ENCODE data around the gene CEND1. TPM values are rescaled to one million over a fixed set of nuclear protein-coding genes. Genes with fewer than 3 reads are reported as not detected.

The CEND1 gene
- polyA plus RNA-seq, 1 donor (not counting 4 experiments of a cell fraction or from before 2014, with no cell fraction given) = not detected

GRCh38 chr11:838441-839279 lies 48.8 kb upstream of the CEND1 start:
- H3K27me3 ChIP-seq (ENCODE audit: control insufficient read depth, extremely low read depth, insufficient read depth, low read length) = no peaks in the 10 kb centered on the region
- no peak for DNase-seq (ENCODE audit: low read depth, low spot score)
- FAIRE-seq = no peak
- peak overlapping the region; percentile 15 for H3K9ac ChIP-seq (ENCODE audit: control insufficient read depth, extremely low read depth, insufficient read depth, low read length)
- dilution Hi-C loops (cut with MboI; ENCODE audit: extremely low pct_ligation_motif_present, low sequenced_read_pairs) = no loop called here
- peaks cover 21% of the 10 kb centered on the region for H4K20me1 ChIP-seq (ENCODE audit: control insufficient read depth, extremely low read depth, insufficient read depth, low read length)
- no peak overlapping the region for H3K27ac ChIP-seq (ENCODE audit: control insufficient read depth, insufficient read depth, low read length)
- peaks cover 70% of the 10 kb centered on the region for H3K79me2 ChIP-seq (ENCODE audit: control insufficient read depth, insufficient read depth, low read length)
- H3K36me3 ChIP-seq (ENCODE audit: control insufficient read depth in 2 of 2, extremely low read depth in 1 of 2, insufficient read depth in 2 of 2, low read length in 2 of 2) = peaks cover 28 to 30% of the 10 kb centered on the region in 2 experiments
- peaks cover 35% of the 10 kb centered on the region for H3K4me1 ChIP-seq (ENCODE audit: control insufficient read depth, extremely low read depth, insufficient read depth, low read length)
- no peak overlapping the region for H3K4me2 ChIP-seq (ENCODE audit: control insufficient read depth, extremely low read depth, insufficient read depth, low read depth, low read length)
- H3K9me1 ChIP-seq (ENCODE audit: control insufficient read depth, extremely low read depth, insufficient read depth, low read length) = peaks cover 3% of the 10 kb centered on the region
- H3K9me3 ChIP-seq (ENCODE audit: control insufficient read depth, low read depth, low read length) = no peaks in the 10 kb centered on the region
- TF ChIP-seq EZH2 (IDR thresholded peaks at IDR 0.05; ENCODE audit: low read length) (no peak), CTCF (optimal IDR thresholded peaks at IDR 0.05 in 1 of 3, IDR thresholded peaks at IDR 0.05 in 1 of 3, conservative IDR thresholded peaks at IDR 0.05 in 1 of 3; ENCODE audit: extremely low read depth in 1 of 3, insufficient read depth in 2 of 3, low read length in 3 of 3) (peak in 1 of 3 experiments; percentile 42)
- H2AFZ ChIP-seq (ENCODE audit: control insufficient read depth, low read length) = no peak overlapping the region
- no peak overlapping the region for H3K4me3 ChIP-seq (ENCODE audit: control insufficient read depth in 2 of 3, extremely low read depth in 1 of 3, insufficient read depth in 2 of 3, low read depth in 1 of 3, low read length in 3 of 3)

GRCh38 chr11:837990-838307 lies 48.1 kb upstream of the CEND1 start:
- Histone ChIP-seq H3K4me2 (ENCODE audit: control insufficient read depth, extremely low read depth, insufficient read depth, low read depth, low read length) (no peak overlapping the region), H4K20me1 (ENCODE audit: control insufficient read depth, extremely low read depth, insufficient read depth, low read length) (peaks cover 21% of the 10 kb centered on the region), H3K27me3 (ENCODE audit: control insufficient read depth, extremely low read depth, insufficient read depth, low read length) (no peaks in the 10 kb centered on the region), H2AFZ (ENCODE audit: control insufficient read depth, low read length) (no peak overlapping the region), H3K9ac (ENCODE audit: control insufficient read depth, extremely low read depth, insufficient read depth, low read length) (no peak overlapping the region), H3K36me3 (ENCODE audit: control insufficient read depth in 2 of 2, extremely low read depth in 1 of 2, insufficient read depth in 2 of 2, low read length in 2 of 2) (peaks cover 28 to 30% of the 10 kb centered on the region in 2 experiments), H3K9me3 (ENCODE audit: control insufficient read depth, low read depth, low read length) (no peaks in the 10 kb centered on the region), H3K9me1 (ENCODE audit: control insufficient read depth, extremely low read depth, insufficient read depth, low read length) (peaks cover 3% of the 10 kb centered on the region), H3K4me3 (ENCODE audit: control insufficient read depth in 2 of 3, extremely low read depth in 1 of 3, insufficient read depth in 2 of 3, low read depth in 1 of 3, low read length in 3 of 3) (no peak overlapping the region), H3K79me2 (ENCODE audit: control insufficient read depth, insufficient read depth, low read length) (peaks cover 73% of the 10 kb centered on the region), H3K4me1 (ENCODE audit: control insufficient read depth, extremely low read depth, insufficient read depth, low read length) (peaks cover 35% of the 10 kb centered on the region), H3K27ac (ENCODE audit: control insufficient read depth, insufficient read depth, low read length) (no peak overlapping the region)
- no peak for DNase-seq (ENCODE audit: low read depth, low spot score)
- TF ChIP-seq EZH2 (IDR thresholded peaks at IDR 0.05; ENCODE audit: low read length) (no peak), CTCF (optimal IDR thresholded peaks at IDR 0.05 in 1 of 3, IDR thresholded peaks at IDR 0.05 in 1 of 3, conservative IDR thresholded peaks at IDR 0.05 in 1 of 3; ENCODE audit: extremely low read depth in 1 of 3, insufficient read depth in 2 of 3, low read length in 3 of 3) (no peak)
- dilution Hi-C loops (cut with MboI; ENCODE audit: extremely low pct_ligation_motif_present, low sequenced_read_pairs) = no loop called here
- FAIRE-seq = no peak

All from keratinocyte (primary cell).